ENCODE measurements around the gene ARSI. TPM values are rescaled to one million over a fixed set of nuclear protein-coding genes. Genes with fewer than 3 reads are reported as not detected.

Gene ARSI
- total and polyA plus RNA-seq, 4 donors: 0.23 to 0.51 (median 0.33) TPM; not detected in 1

DNA sequence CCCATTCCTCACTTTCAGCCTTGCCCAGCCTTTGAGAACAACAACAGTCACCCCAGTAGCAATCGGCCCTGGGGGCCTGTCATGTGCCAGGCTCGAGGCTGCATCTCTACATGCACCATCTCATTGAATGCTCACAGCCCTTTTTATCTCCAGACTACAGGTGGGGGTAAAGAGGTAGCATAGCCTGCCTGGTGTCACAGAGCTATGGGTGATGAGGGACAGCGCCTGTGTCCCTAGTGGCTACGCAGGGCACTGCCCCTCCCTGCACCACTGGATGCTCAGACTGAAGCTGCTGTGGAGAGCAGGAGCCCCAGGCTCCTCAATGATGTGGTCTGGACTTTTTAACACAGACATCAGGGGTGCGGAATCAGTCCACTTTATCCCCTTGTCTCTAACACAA lies 15.9 kb downstream of the ARSI start:
- Histone ChIP-seq H3K9ac (ENCODE audit: low read depth in 1 of 2, low read length in 2 of 2) (no peak overlapping the region), H3K9me3 (ENCODE audit: control insufficient read depth in 4 of 4, low read length in 3 of 4) (no peaks in the 10 kb centered on the region), H3K4me3 (ENCODE audit: low read depth in 1 of 3, low read length in 3 of 3) (no peak overlapping the region), H3K36me3 (ENCODE audit: control insufficient read depth in 4 of 4, insufficient read depth in 3 of 4, low read depth in 1 of 4, low read length in 3 of 4) (no peaks in the 10 kb centered on the region), H3K27me3 (ENCODE audit: control insufficient read depth in 4 of 4, insufficient read depth in 4 of 4, low read length in 3 of 4) (peaks cover 0 to 2% (median 0%) of the 10 kb centered on the region in 4 donors), H3K27ac (ENCODE audit: low read depth in 1 of 2, low read length in 2 of 2) (no peak overlapping the region), H3K4me1 (ENCODE audit: control insufficient read depth in 4 of 4, insufficient read depth in 4 of 4, low read length in 3 of 4) (no peaks in the 10 kb centered on the region)
- no peak for TF ChIP-seq MAX (IDR thresholded peaks at IDR 0.05)
- TF ChIP-seq RAD21 (IDR thresholded peaks at IDR 0.05): peak in 1 of 2 donors; percentile 60
- TF ChIP-seq EGR1 (IDR thresholded peaks at IDR 0.05; ENCODE audit: low read depth in 2 of 2): no peak
- TF ChIP-seq, protein P1, sequence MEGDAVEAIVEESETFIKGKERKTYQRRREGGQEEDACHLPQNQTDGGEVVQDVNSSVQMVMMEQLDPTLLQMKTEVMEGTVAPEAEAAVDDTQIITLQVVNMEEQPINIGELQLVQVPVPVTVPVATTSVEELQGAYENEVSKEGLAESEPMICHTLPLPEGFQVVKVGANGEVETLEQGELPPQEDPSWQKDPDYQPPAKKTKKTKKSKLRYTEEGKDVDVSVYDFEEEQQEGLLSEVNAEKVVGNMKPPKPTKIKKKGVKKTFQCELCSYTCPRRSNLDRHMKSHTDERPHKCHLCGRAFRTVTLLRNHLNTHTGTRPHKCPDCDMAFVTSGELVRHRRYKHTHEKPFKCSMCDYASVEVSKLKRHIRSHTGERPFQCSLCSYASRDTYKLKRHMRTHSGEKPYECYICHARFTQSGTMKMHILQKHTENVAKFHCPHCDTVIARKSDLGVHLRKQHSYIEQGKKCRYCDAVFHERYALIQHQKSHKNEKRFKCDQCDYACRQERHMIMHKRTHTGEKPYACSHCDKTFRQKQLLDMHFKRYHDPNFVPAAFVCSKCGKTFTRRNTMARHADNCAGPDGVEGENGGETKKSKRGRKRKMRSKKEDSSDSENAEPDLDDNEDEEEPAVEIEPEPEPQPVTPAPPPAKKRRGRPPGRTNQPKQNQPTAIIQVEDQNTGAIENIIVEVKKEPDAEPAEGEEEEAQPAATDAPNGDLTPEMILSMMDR (IDR thresholded peaks at IDR 0.05; ENCODE audit: low read depth, low read length, missing input control): peak; percentile 30
- DNase-seq (ENCODE audit: low spot score): no peak
- 64% methylated on average over 5 of the region's 5 CpGs for WGBS

- WGBS: 90% methylated on average over 7 of the region's 7 CpGs
- Histone ChIP-seq H3K4me3 (ENCODE audit: low read depth in 1 of 3, low read length in 3 of 3) (no peak overlapping the region), H3K36me3 (ENCODE audit: control insufficient read depth in 4 of 4, insufficient read depth in 3 of 4, low read depth in 1 of 4, low read length in 3 of 4) (no peaks in the 10 kb centered on the region), H3K4me1 (ENCODE audit: control insufficient read depth in 4 of 4, insufficient read depth in 4 of 4, low read length in 3 of 4) (no peaks in the 10 kb centered on the region), H3K27ac (ENCODE audit: low read depth in 1 of 2, low read length in 2 of 2) (no peak overlapping the region), H3K9ac (ENCODE audit: low read depth in 1 of 2, low read length in 2 of 2) (no peak overlapping the region), H3K27me3 (ENCODE audit: control insufficient read depth in 4 of 4, insufficient read depth in 4 of 4, low read length in 3 of 4) (no peaks in the 10 kb centered on the region), H3K9me3 (ENCODE audit: control insufficient read depth in 4 of 4, low read length in 3 of 4) (no peaks in the 10 kb centered on the region)
- no peak for DNase-seq (ENCODE audit: low spot score)
- no peak for TF ChIP-seq TAF1 (conservative IDR thresholded peaks at IDR 0.05)
- no peak for TF ChIP-seq FOXA2 (IDR thresholded peaks at IDR 0.05)
- TF ChIP-seq GABPA (IDR thresholded peaks at IDR 0.05 in 1 of 2, conservative IDR thresholded peaks at IDR 0.05 in 1 of 2): no peak
- TF ChIP-seq HNF4A (conservative IDR thresholded peaks at IDR 0.05): no peak
- TF ChIP-seq EGR1 (IDR thresholded peaks at IDR 0.05; ENCODE audit: low read depth in 2 of 2): no peak
Measured at GRCh38 chr5:150285114-150285513, 17.6 kb downstream of the ARSI start.

DNA sequence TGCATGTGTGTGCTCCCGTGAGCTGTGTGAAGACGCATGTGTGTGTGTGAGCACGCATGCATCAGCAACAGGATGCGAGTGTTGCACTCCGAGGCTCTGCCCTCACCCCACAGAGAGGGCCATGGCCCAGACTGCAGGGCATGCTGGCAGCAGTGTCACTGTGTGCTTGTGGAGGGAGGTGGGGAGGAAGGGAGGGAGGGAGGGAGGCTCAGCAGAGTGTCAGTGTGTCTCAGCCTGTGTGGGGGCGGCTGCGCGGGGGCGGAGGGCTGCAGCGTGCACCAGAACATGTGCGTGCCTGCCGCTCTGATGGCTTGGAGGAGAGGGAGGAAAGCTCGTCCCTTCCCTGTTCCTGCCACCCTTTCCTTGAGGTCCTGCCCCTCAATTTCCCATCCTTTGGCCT lies 18.4 kb downstream of the ARSI start:
- Histone ChIP-seq H3K4me3 (ENCODE audit: low read depth in 1 of 3, low read length in 3 of 3) (no peak overlapping the region), H3K27me3 (ENCODE audit: control insufficient read depth in 4 of 4, insufficient read depth in 4 of 4, low read length in 3 of 4) (no peaks in the 10 kb centered on the region), H3K36me3 (ENCODE audit: control insufficient read depth in 4 of 4, insufficient read depth in 3 of 4, low read depth in 1 of 4, low read length in 3 of 4) (no peaks in the 10 kb centered on the region), H3K27ac (ENCODE audit: low read depth in 1 of 2, low read length in 2 of 2) (no peak overlapping the region), H3K9ac (ENCODE audit: low read depth in 1 of 2, low read length in 2 of 2) (no peak overlapping the region), H3K9me3 (ENCODE audit: control insufficient read depth in 4 of 4, low read length in 3 of 4) (no peaks in the 10 kb centered on the region), H3K4me1 (ENCODE audit: control insufficient read depth in 4 of 4, insufficient read depth in 4 of 4, low read length in 3 of 4) (no peaks in the 10 kb centered on the region)
- no peak for DNase-seq (ENCODE audit: low spot score)
- TF ChIP-seq FOXA2 (IDR thresholded peaks at IDR 0.05) (no peak), HNF4A (conservative IDR thresholded peaks at IDR 0.05) (no peak), REST (IDR thresholded peaks at IDR 0.05) (no peak), RXRA (IDR thresholded peaks at IDR 0.05) (no peak), YY1 (IDR thresholded peaks at IDR 0.05) (no peak), MAX (IDR thresholded peaks at IDR 0.05) (no peak), GABPA (IDR thresholded peaks at IDR 0.05 in 1 of 2, conservative IDR thresholded peaks at IDR 0.05 in 1 of 2) (no peak), EGR1 (IDR thresholded peaks at IDR 0.05; ENCODE audit: low read depth in 2 of 2) (no peak), HNF4G (IDR thresholded peaks at IDR 0.05) (no peak), RAD21 (IDR thresholded peaks at IDR 0.05) (no peak), TAF1 (conservative IDR thresholded peaks at IDR 0.05) (no peak), NR2F2 (IDR thresholded peaks at IDR 0.05) (no peak), ATF3 (IDR thresholded peaks at IDR 0.05) (no peak)
- TF ChIP-seq, protein P2, sequence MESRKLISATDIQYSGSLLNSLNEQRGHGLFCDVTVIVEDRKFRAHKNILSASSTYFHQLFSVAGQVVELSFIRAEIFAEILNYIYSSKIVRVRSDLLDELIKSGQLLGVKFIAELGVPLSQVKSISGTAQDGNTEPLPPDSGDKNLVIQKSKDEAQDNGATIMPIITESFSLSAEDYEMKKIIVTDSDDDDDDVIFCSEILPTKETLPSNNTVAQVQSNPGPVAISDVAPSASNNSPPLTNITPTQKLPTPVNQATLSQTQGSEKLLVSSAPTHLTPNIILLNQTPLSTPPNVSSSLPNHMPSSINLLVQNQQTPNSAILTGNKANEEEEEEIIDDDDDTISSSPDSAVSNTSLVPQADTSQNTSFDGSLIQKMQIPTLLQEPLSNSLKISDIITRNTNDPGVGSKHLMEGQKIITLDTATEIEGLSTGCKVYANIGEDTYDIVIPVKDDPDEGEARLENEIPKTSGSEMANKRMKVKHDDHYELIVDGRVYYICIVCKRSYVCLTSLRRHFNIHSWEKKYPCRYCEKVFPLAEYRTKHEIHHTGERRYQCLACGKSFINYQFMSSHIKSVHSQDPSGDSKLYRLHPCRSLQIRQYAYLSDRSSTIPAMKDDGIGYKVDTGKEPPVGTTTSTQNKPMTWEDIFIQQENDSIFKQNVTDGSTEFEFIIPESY (IDR thresholded peaks at IDR 0.05): no peak
- 85% methylated on average over 13 of the region's 13 CpGs for WGBS

Data from liver (tissue), 9 donors.